H1 (cell line): ENCODE results near the gene FRMPD4. TPM values are rescaled to one million over a fixed set of nuclear protein-coding genes. Genes with fewer than 3 reads are reported as not detected.

ENCODE experiments used
- CTCF ChIA-PET: fragments of 300-600 bp; sonication (Branson Sonifier 250); formaldehyde crosslinking; loops from one replicate; lab custom pipeline; 2021; ENCODE audit not compliant: partially characterized antibody; lab: Charles Lee
- POLR2A ChIA-PET: fragments of 300-600 bp; sonication (Branson Sonifier 250); formaldehyde crosslinking; loops from one replicate; lab custom pipeline; 2021; ENCODE audit warnings: inconsistent platforms; ENCODE audit not compliant: partially characterized antibody; lab: Charles Lee
- DNase-seq, 2 experiments: peaks; one replicate each; pipeline versions ENCODE4 v3.0.0 to v3.0.0-alpha.2; 2010 to 2022; ENCODE audit warnings: low spot score in 2 of 2, low read depth in 1 of 2, mixed read lengths in 1 of 2
- FAIRE-seq: peaks from 2 replicates; lab custom pipeline; 2011; peaks lifted over from hg19 to GRCh38; lab: Jason Lieb, UNC
- H2AFZ ChIP-seq: 2 replicates; pipeline ENCODE4 v1.8.1; 2012; ENCODE audit warnings: low read length, inconsistent platforms
- H2AK5ac ChIP-seq: 2 replicates; pipeline ENCODE4 v1.6.1; 2013; ENCODE audit warnings: low read depth, low read length
- H2BK120ac ChIP-seq: replicated peaks from 2 replicates; pipeline ENCODE3; 2013; ENCODE audit warnings: low read depth, low read length, inconsistent platforms
- H2BK12ac ChIP-seq: 2 replicates; pipeline ENCODE4 v1.6.1; 2013; ENCODE audit warnings: low read depth, low read length
- H2BK15ac ChIP-seq: 2 replicates; pipeline ENCODE4 v1.6.1; 2013; ENCODE audit warnings: low read length
- H2BK20ac ChIP-seq: 2 replicates; pipeline ENCODE4 v1.6.1; 2013; ENCODE audit warnings: low read length
- H2BK5ac ChIP-seq: 2 replicates; pipeline ENCODE4 v1.6.1; 2013; ENCODE audit warnings: low read depth, low read length
- H3K14ac ChIP-seq: 2 replicates; pipeline ENCODE4 v1.6.1; 2013; ENCODE audit warnings: inconsistent platforms; ENCODE audit not compliant: insufficient read length
- H3K18ac ChIP-seq: 2 replicates; pipeline ENCODE4 v1.6.1; 2013; ENCODE audit warnings: low read length; ENCODE audit errors: extremely low read depth
- H3K23ac ChIP-seq: 2 replicates; pipeline ENCODE4 v1.6.1; 2013; ENCODE audit warnings: inconsistent platforms; ENCODE audit not compliant: insufficient read length
- H3K23me2 ChIP-seq: 2 replicates; pipeline ENCODE4 v1.6.1; 2013; ENCODE audit warnings: low read depth, low read length
- H3K27ac ChIP-seq: 2 replicates; pipeline ENCODE4 v1.6.1; 2011; ENCODE audit warnings: low read depth, low read length, inconsistent platforms
- H3K27me3 ChIP-seq, 4 experiments: replicated peaks in 1 of 4; 1 replicate in 1 of 4; 2 replicates in 3 of 4; pipeline versions ENCODE4 v1.6.1 to v1.8.1; 2011 to 2013; ENCODE audit warnings: low read length in 3 of 4, mild to moderate bottlenecking in 3 of 4, inconsistent platforms in 2 of 4, mixed read lengths in 2 of 4, moderate library complexity in 1 of 4; ENCODE audit not compliant: control insufficient read depth in 3 of 4, insufficient read depth in 3 of 4; ENCODE audit errors: extremely low read depth in 1 of 4
- H3K36me3 ChIP-seq, 4 experiments: 2 replicates each; pipeline versions ENCODE4 v1.6.1 to v1.8.1; 2011 to 2013; ENCODE audit warnings: mild to moderate bottlenecking in 4 of 4, low read length in 3 of 4, moderate library complexity in 2 of 4, control low read depth in 1 of 4, inconsistent platforms in 1 of 4; ENCODE audit not compliant: insufficient read depth in 4 of 4, control insufficient read depth in 2 of 4
- H3K4ac ChIP-seq: replicated peaks from 2 replicates; pipeline ENCODE3; 2013; ENCODE audit warnings: low read length, low read depth, mixed read lengths, inconsistent platforms; ENCODE audit not compliant: insufficient read length
- H3K4me1 ChIP-seq, 4 experiments: replicated peaks in 1 of 4; 1 replicate in 1 of 4; 2 replicates in 3 of 4; pipeline versions ENCODE4 v1.6.1 to v1.8.1; 2011 to 2013; ENCODE audit warnings: low read length in 3 of 4, inconsistent platforms in 2 of 4, mixed read lengths in 1 of 4; ENCODE audit not compliant: insufficient read depth in 4 of 4, control insufficient read depth in 3 of 4
- H3K4me2 ChIP-seq, 2 experiments: 2 replicates each; pipeline versions ENCODE4 v1.6.1 to v1.8.1; 2011 to 2013; ENCODE audit warnings: low read depth in 2 of 2, low read length in 2 of 2, control low read depth in 1 of 2, inconsistent platforms in 1 of 2, mild to moderate bottlenecking in 1 of 2; ENCODE audit not compliant: insufficient read depth in 1 of 2
- H3K4me3 ChIP-seq, 4 experiments: fragments of 200-600, 300-600 bp in 1 of 4; sonication (generic), shearing (Covaris generic), sonication (Bioruptor Twin) in 1 of 4; 2 replicates each; pipeline versions ENCODE4 v1.5.1 to v1.8.1; 2011 to 2016; ENCODE audit warnings: low read length in 4 of 4, low read depth in 3 of 4, control low read depth in 2 of 4, inconsistent platforms in 2 of 4, mild to moderate bottlenecking in 2 of 4, mixed read lengths in 1 of 4, moderate library complexity in 1 of 4; ENCODE audit not compliant: insufficient read depth in 2 of 4; ENCODE audit errors: extremely low read depth in 1 of 4
- H3K56ac ChIP-seq: replicated peaks from 2 replicates; pipeline ENCODE3; 2013; ENCODE audit warnings: low read depth, mild to moderate bottlenecking, mixed read lengths, low read length, inconsistent platforms; ENCODE audit not compliant: insufficient read length
- H3K79me1 ChIP-seq: 2 replicates; pipeline ENCODE4 v1.6.1; 2013; ENCODE audit warnings: low read depth, low read length, control low read depth
- H3K79me2 ChIP-seq, 2 experiments: 2 replicates each; pipeline versions ENCODE4 v1.6.1 to v1.8.1; 2012 to 2013; ENCODE audit warnings: low read length in 2 of 2, mild to moderate bottlenecking in 2 of 2, inconsistent platforms in 1 of 2; ENCODE audit not compliant: insufficient read depth in 2 of 2, control insufficient read depth in 1 of 2
- H3K9ac ChIP-seq, 4 experiments: replicated peaks in 1 of 4; 1 replicate in 1 of 4; 2 replicates in 3 of 4; pipeline versions ENCODE4 v1.6.1 to v1.8.1; 2011 to 2013; ENCODE audit warnings: low read depth in 3 of 4, low read length in 3 of 4, control low read depth in 2 of 4, mild to moderate bottlenecking in 2 of 4, moderate library complexity in 2 of 4, inconsistent platforms in 1 of 4; ENCODE audit errors: extremely low read depth in 1 of 4
- H3K9me3 ChIP-seq, 2 experiments: 2 replicates each; pipeline versions ENCODE4 v1.6.1 to v1.8.1; 2012 to 2013; ENCODE audit warnings: mild to moderate bottlenecking in 2 of 2, moderate library complexity in 2 of 2, control low read depth in 1 of 2, inconsistent platforms in 1 of 2, low read depth in 1 of 2, low read length in 1 of 2, mixed read lengths in 1 of 2; ENCODE audit not compliant: insufficient read depth in 2 of 2
- H4K20me1 ChIP-seq, 2 experiments: replicated peaks in 1 of 2; 2 replicates each; pipeline versions ENCODE3 to v1.8.1; 2011 to 2013; ENCODE audit warnings: inconsistent platforms in 2 of 2, low read length in 2 of 2, mild to moderate bottlenecking in 1 of 2; ENCODE audit not compliant: insufficient read depth in 2 of 2, control insufficient read depth in 1 of 2
- H4K5ac ChIP-seq: 2 replicates; pipeline ENCODE4 v1.6.1; 2013; ENCODE audit warnings: low read length, low read depth, mixed read lengths, inconsistent platforms; ENCODE audit not compliant: insufficient read length
- H4K8ac ChIP-seq: 2 replicates; pipeline ENCODE4 v1.8.0; 2013; ENCODE audit warnings: mild to moderate bottlenecking, moderate library complexity, low read length, inconsistent platforms; ENCODE audit not compliant: insufficient read depth; ENCODE audit errors: extremely low read depth
- H4K91ac ChIP-seq: replicated peaks from 2 replicates; pipeline ENCODE3; 2013; ENCODE audit warnings: low read length, mixed read lengths, inconsistent platforms; ENCODE audit not compliant: insufficient read length
- ATF3 ChIP-seq: IDR thresholded peaks from 2 replicates; pipeline ENCODE4 v1.6.1; 2011; ENCODE audit warnings: low read depth, mild to moderate bottlenecking, low read length; ENCODE audit not compliant: insufficient read depth
- CEBPB ChIP-seq: IDR thresholded peaks from 2 replicates; pipeline ENCODE4 v1.6.1; 2012; ENCODE audit warnings: low read depth, low read length
- CHD1 ChIP-seq: IDR thresholded peaks from 2 replicates; pipeline ENCODE4 v1.6.1; 2012; ENCODE audit warnings: low read depth, low read length, improper control_type of control experiment
- HDAC2 ChIP-seq, 2 experiments: fragments of 300-600 bp in 1 of 2; sonication (generic) in 1 of 2; IDR thresholded peaks; 2 replicates each; pipeline ENCODE4 v1.6.1; 2011 to 2012; ENCODE audit warnings: low read depth in 2 of 2, low read length in 2 of 2, mild to moderate bottlenecking in 2 of 2, moderate library complexity in 2 of 2, borderline replicate concordance in 1 of 2, inconsistent platforms in 1 of 2
- MAX ChIP-seq: IDR thresholded peaks from 2 replicates; pipeline ENCODE4 v1.6.1; 2012; ENCODE audit warnings: inconsistent platforms
- PHF8 ChIP-seq: fragments of 200-600 bp; sonication (generic); conservative IDR thresholded peaks from 2 replicates; pipeline ENCODE4 v1.7.1; 2012; ENCODE audit warnings: low read depth, mild to moderate bottlenecking, inconsistent platforms, low read length, moderate library complexity
- RBBP5 ChIP-seq: IDR thresholded peaks from 2 replicates; pipeline ENCODE4 v1.7.1; 2012; ENCODE audit warnings: low read depth, mild to moderate bottlenecking, inconsistent platforms, low read length, moderate library complexity, borderline replicate concordance
- SIX5 ChIP-seq: IDR thresholded peaks from 2 replicates; pipeline ENCODE4 v1.6.1; 2011; ENCODE audit warnings: mild to moderate bottlenecking, low read depth, low read length
- SP1 ChIP-seq: IDR thresholded peaks from 2 replicates; pipeline ENCODE4 v1.6.1; 2011; ENCODE audit warnings: low read depth, low read length
- SUZ12 ChIP-seq: fragments of 200-600 bp; sonication (generic); IDR thresholded peaks from 2 replicates; pipeline ENCODE4 v1.6.1; 2012; ENCODE audit warnings: mild to moderate bottlenecking, inconsistent platforms, low read length, moderate library complexity, mixed read lengths
- TBP ChIP-seq: IDR thresholded peaks from 2 replicates; pipeline ENCODE4 v1.6.1; 2011; ENCODE audit warnings: low read depth, low read length, improper control_type of control experiment
- USF2 ChIP-seq: IDR thresholded peaks from 2 replicates; pipeline ENCODE4 v1.6.1; 2011; ENCODE audit warnings: low read length, improper control_type of control experiment
- WGBS, 2 experiments: shearing (Covaris generic) in 1 of 2; methylation state at CpG; one replicate each; pipeline versions ENCODE4 v1.1.6 to v1.1.7; 2013 to 2015; ENCODE audit warnings: low lambda C conversion rate in 2 of 2, mixed read lengths in 2 of 2, inconsistent platforms in 1 of 2, low coverage in 1 of 2, missing lambda C conversion rate in 1 of 2; ENCODE audit not compliant: insufficient replicate concordance in 2 of 2, insufficient coverage in 1 of 2, insufficient read length in 1 of 2; ENCODE audit errors: extremely low coverage in 1 of 2, missing lambda C conversion rate in 1 of 2; 5-methylcytosine and 5-hydroxymethylcytosine counted together
- polyA plus RNA-seq, 7 experiments: library from polyadenylated mRNA; depleted of rRNA in 3 of 7; stranded (reverse) in 5 of 7; unstranded in 2 of 7; fragments of >200 nt in 5 of 7; fragments of 200-250 nt in 2 of 7; gene quantifications; 1 replicate in 5 of 7; 2 replicates in 1 of 7; 4 replicates in 1 of 7; pipeline versions ENCODE4 v1.2.1 to v1.2.3, GENCODE V29; 2011 to 2013; ENCODE audit warnings: missing spikeins in 2 of 7, mixed read lengths in 2 of 7
- total RNA-seq: library from RNA; stranded (reverse); fragmentation: NEBNext Ultra II Directional; extraction: Animal tissue kit (Norgen Biotek cat#: 25700); gene quantifications from 2 replicates; pipeline ENCODE4 v1.2.1, GENCODE V29; 2021

The FRMPD4 gene
- total and polyA plus RNA-seq, 2 of the 8 experiments (the other 6 are each of a cell fraction or from before 2014, with no cell fraction given) = 0.02 to 0.37 TPM

- H3K27me3 ChIP-seq = no peaks in the 10 kb centered on the region
- no peak overlapping the region for H3K4ac ChIP-seq
- H2AK5ac ChIP-seq = no peak overlapping the region
- no peak overlapping the region for H4K5ac ChIP-seq
- H2BK20ac ChIP-seq = no peak overlapping the region
- no peak overlapping the region for H3K4me2 ChIP-seq
- no peak overlapping the region for H2BK5ac ChIP-seq
- H3K9ac ChIP-seq = no peak overlapping the region
- H2BK15ac ChIP-seq = no peak overlapping the region
- H3K4me1 ChIP-seq = no peaks in the 10 kb centered on the region
- no peak overlapping the region for H3K14ac ChIP-seq
- H2BK12ac ChIP-seq = no peak overlapping the region
- no peaks in the 10 kb centered on the region for H3K79me2 ChIP-seq
- H3K18ac ChIP-seq = no peak overlapping the region
- FAIRE-seq (no peak), DNase-seq (no peak)
- no peak overlapping the region for H3K23ac ChIP-seq
- H3K9me3 ChIP-seq = no peaks in the 10 kb centered on the region
- H3K56ac ChIP-seq = no peak overlapping the region
- 89% methylated on average over 2 of the region's 2 CpGs; no CpG with 5 or more reads in 1 of the 2 experiments for WGBS, 2 experiments
- H2BK120ac ChIP-seq = no peak overlapping the region
- no peaks in the 10 kb centered on the region for H4K20me1 ChIP-seq
- no peak overlapping the region for H2AFZ ChIP-seq
- no peaks in the 10 kb centered on the region; the same call in 1 of the 2 replicates for H3K23me2 ChIP-seq
- POLR2A ChIA-PET = no interaction called here
- no peak overlapping the region for H3K4me3 ChIP-seq
- H4K91ac ChIP-seq = no peak overlapping the region
- H3K27ac ChIP-seq = no peak overlapping the region
- CTCF ChIA-PET = no interaction called here
- H3K36me3 ChIP-seq = no peaks in the 10 kb centered on the region
- H4K8ac ChIP-seq = no peak overlapping the region
- H3K79me1 ChIP-seq = no peaks in the 10 kb centered on the region
- TF ChIP-seq HDAC2 (IDR thresholded peaks at IDR 0.05; ENCODE audit: borderline replicate concordance in 1 of 2, low read depth in 2 of 2, low read length in 2 of 2) (no peak), CEBPB (no peak), CHD1 (no peak), ATF3 (no peak), USF2 (no peak), TBP (no peak), SP1 (no peak), RBBP5 (no peak), MAX (no peak), PHF8 (no peak), SUZ12 (no peak), SIX5 (no peak)
Measured at GRCh38 chrX:12344954-12345353, 206.7 kb downstream of the FRMPD4 start.
